IMR-90 (cell line): ENCODE results near the gene SRGAP2C. TPM values are rescaled to one million over a fixed set of nuclear protein-coding genes. Genes with fewer than 3 reads are reported as not detected.
"Not testable (repeated sequence)": the region's sequence is repeated elsewhere in the genome, so short reads cannot be mapped to it uniquely, and the experiment has no call there.

Experiments
- ATAC-seq: fragments of 200-7000 bp; cut with Tn5 transposase; 2 replicates; pipeline ENCODE4 v1.9.1; 2020; ENCODE audit warnings: low read depth, mild to moderate bottlenecking, moderate library complexity
- BruUV-seq: library from RNA; stranded (reverse); fragments of 400-500 nt; replicated peaks from 2 replicates; lab custom pipeline; 2021; lab: Mats Ljungman, UMichigan
- CTCF ChIA-PET: fragments of 300-600 bp; formaldehyde crosslinking; extraction: SDS; loops from one replicate; lab custom pipeline; 2021; ENCODE audit warnings: antibody characterized with exemption; lab: Yijun Ruan, JAX
- POLR2A ChIA-PET: fragments of 300-600 bp; sonication (Branson Sonifier 250); formaldehyde crosslinking; loops from one replicate; lab custom pipeline; 2022; ENCODE audit warnings: antibody characterized with exemption; ENCODE audit not compliant: unreplicated experiment; lab: Charles Lee
- DNase-seq: peaks from one replicate; pipeline ENCODE4 v3.0.0; 2013
- H2AFZ ChIP-seq: replicated peaks from 2 replicates; pipeline ENCODE3; 2013; ENCODE audit warnings: low read length, mild to moderate bottlenecking; ENCODE audit not compliant: poor library complexity
- H2AK5ac ChIP-seq: 2 replicates; pipeline ENCODE4 v1.6.1; 2013; ENCODE audit warnings: low read depth, low read length, inconsistent platforms
- H2AK9ac ChIP-seq: replicated peaks from 2 replicates; pipeline ENCODE3; 2013; ENCODE audit warnings: mild to moderate bottlenecking, low read depth, low read length, moderate library complexity; ENCODE audit not compliant: poor library complexity
- H2BK120ac ChIP-seq: 2 replicates; pipeline ENCODE4 v1.6.1; 2013; ENCODE audit warnings: low read depth, low read length, inconsistent platforms
- H2BK15ac ChIP-seq: 3 replicates; pipeline ENCODE4 v1.6.1; 2013; ENCODE audit warnings: low read depth, low read length, inconsistent platforms
- H2BK20ac ChIP-seq: 2 replicates; pipeline ENCODE4 v1.6.1; 2013; ENCODE audit warnings: low read depth, mild to moderate bottlenecking, inconsistent platforms, low read length, moderate library complexity
- H2BK5ac ChIP-seq: 2 replicates; pipeline ENCODE4 v1.6.1; 2013; ENCODE audit warnings: mild to moderate bottlenecking, low read depth, low read length, inconsistent platforms; ENCODE audit not compliant: poor library complexity, severe bottlenecking
- H3K14ac ChIP-seq: replicated peaks from 2 replicates; pipeline ENCODE4 v1.6.1; 2013; ENCODE audit warnings: low read depth, low read length, inconsistent platforms
- H3K18ac ChIP-seq: 2 replicates; pipeline ENCODE4 v1.6.1; 2013; ENCODE audit warnings: low read depth, low read length, control low read depth
- H3K23ac ChIP-seq: 2 replicates; pipeline ENCODE4 v1.6.1; 2013; ENCODE audit warnings: low read depth, low read length, inconsistent platforms
- H3K27ac ChIP-seq: 2 replicates; pipeline ENCODE4 v1.5.1; 2013; ENCODE audit warnings: mild to moderate bottlenecking, control low read depth, low read length; ENCODE audit not compliant: insufficient read depth
- H3K27me3 ChIP-seq: 2 replicates; pipeline ENCODE4 v1.6.1; 2013; ENCODE audit warnings: low read length; ENCODE audit not compliant: control insufficient read depth, insufficient read depth
- H3K36me3 ChIP-seq: 2 replicates; pipeline ENCODE4 v1.6.1; 2013; ENCODE audit warnings: low read length, mixed read lengths; ENCODE audit not compliant: control insufficient read depth, insufficient read depth
- H3K4ac ChIP-seq: 2 replicates; pipeline ENCODE4 v1.6.1; 2013; ENCODE audit warnings: low read depth, low read length, inconsistent platforms
- H3K4me1 ChIP-seq: 2 replicates; pipeline ENCODE4 v1.6.1; 2013; ENCODE audit warnings: low read length, mixed read lengths; ENCODE audit not compliant: control insufficient read depth, insufficient read depth
- H3K4me2 ChIP-seq: 2 replicates; pipeline ENCODE4 v1.6.1; 2013; ENCODE audit warnings: low read depth, mild to moderate bottlenecking, control low read depth, low read length, moderate library complexity
- H3K4me3 ChIP-seq: 2 replicates; pipeline ENCODE4 v1.5.1; 2013; ENCODE audit warnings: low read depth, mild to moderate bottlenecking, control low read depth, low read length, moderate library complexity; ENCODE audit not compliant: insufficient read depth
- H3K56ac ChIP-seq: 2 replicates; pipeline ENCODE4 v1.6.1; 2013; ENCODE audit warnings: low read length, inconsistent platforms; ENCODE audit not compliant: insufficient read depth; ENCODE audit errors: extremely low read depth
- H3K79me1 ChIP-seq, 2 experiments: 2 replicates each; pipeline ENCODE4 v1.6.1; 2013; ENCODE audit warnings: low read length in 2 of 2, inconsistent platforms in 1 of 2, low read depth in 1 of 2
- H3K9ac ChIP-seq: 2 replicates; pipeline ENCODE4 v1.6.1; 2013; ENCODE audit warnings: low read depth, low read length, control low read depth
- H3K9me1 ChIP-seq: 2 replicates; pipeline ENCODE4 v1.6.1; 2013; ENCODE audit warnings: low read length, inconsistent platforms; ENCODE audit not compliant: insufficient read depth
- H3K9me3 ChIP-seq: 2 replicates; pipeline ENCODE4 v1.6.1; 2013; ENCODE audit warnings: low read length; ENCODE audit not compliant: control insufficient read depth, insufficient read depth
- H4K20me1 ChIP-seq: 2 replicates; pipeline ENCODE4 v1.6.1; 2013; ENCODE audit warnings: low read length, inconsistent platforms; ENCODE audit not compliant: insufficient read depth
- H4K5ac ChIP-seq: 2 replicates; pipeline ENCODE4 v1.6.1; 2013; ENCODE audit warnings: mild to moderate bottlenecking, low read depth, low read length, control low read depth
- H4K8ac ChIP-seq, 2 experiments: 2 replicates each; pipeline ENCODE4 v1.6.1; 2013; ENCODE audit warnings: low read depth in 2 of 2, low read length in 2 of 2, control low read depth in 1 of 2, inconsistent platforms in 1 of 2
- H4K91ac ChIP-seq: 2 replicates; pipeline ENCODE4 v1.6.1; 2013; ENCODE audit warnings: low read depth, low read length, inconsistent platforms; ENCODE audit not compliant: insufficient read depth
- WGBS, 2 experiments: methylation state at CpG; one replicate each; pipeline versions ENCODE4 v1.1.5 to v1.1.7; 2013; ENCODE audit warnings: missing lambda C conversion rate in 2 of 2; ENCODE audit not compliant: insufficient read length in 1 of 2; ENCODE audit errors: extremely low coverage in 2 of 2; 5-methylcytosine and 5-hydroxymethylcytosine counted together
- dilution Hi-C: fragments of 300-500 bp; cut with HindIII; formaldehyde crosslinking; loops from one replicate; pipeline ENCODE4 v1.14.3; 2018; ENCODE audit warnings: low sequenced_read_pairs; ENCODE audit not compliant: unreplicated experiment
- in situ Hi-C: fragments of 300-500 bp; cut with MboI; formaldehyde crosslinking; loops from 3 replicates; pipeline ENCODE4 v1.14.3; 2019; ENCODE audit warnings: low sequenced_read_pairs, inconsistent platforms, mixed read lengths
- intact Hi-C: fragments of 100-400 bp; cut with micrococcal nuclease; formaldehyde crosslinking; loops from 2 replicates; pipeline ENCODE4 v1.10.0; 2022
- polyA plus RNA-seq, 3 experiments: library from polyadenylated mRNA; depleted of rRNA; stranded (reverse); fragments of >200 nt; gene quantifications; 2 replicates each; pipeline ENCODE4 v1.2.3, GENCODE V29; 2012; ENCODE audit warnings: low replicate concordance in 1 of 3
- total RNA-seq: library from RNA; depleted of rRNA; stranded (reverse); fragments of >200 nt; gene quantifications from 2 replicates; pipeline ENCODE4 v1.2.3, GENCODE V29; 2012

Gene SRGAP2C
- total and polyA plus RNA-seq, 2 of the 4 experiments (the other 2 are of a cell fraction), result 5.6 to 12.7 TPM

- H3K9me3 ChIP-seq, H2AK9ac ChIP-seq, H3K9me1 ChIP-seq, H2BK5ac ChIP-seq, H3K4me1 ChIP-seq, H2BK20ac ChIP-seq, H3K27ac ChIP-seq, in situ Hi-C loops, dilution Hi-C loops, H3K4me3 ChIP-seq, H4K8ac ChIP-seq, H3K4me2 ChIP-seq, POLR2A ChIA-PET, H2AFZ ChIP-seq, H2BK120ac ChIP-seq, H3K36me3 ChIP-seq, H2BK15ac ChIP-seq, H3K27me3 ChIP-seq, intact Hi-C loops, H3K23ac ChIP-seq, H3K79me1 ChIP-seq, H4K5ac ChIP-seq, H3K9ac ChIP-seq, H4K91ac ChIP-seq, CTCF ChIA-PET, H3K18ac ChIP-seq, BruUV-seq, H2AK5ac ChIP-seq, H4K20me1 ChIP-seq, H3K4ac ChIP-seq, DNase-seq, H3K14ac ChIP-seq, H3K56ac ChIP-seq: not testable (repeated sequence)
- WGBS, 2 experiments, result no CpG with 5 or more reads among the region's 1 CpG
- ATAC-seq, result peak; percentile 75
Observed at GRCh38 chr1:121215699-121216417, 31.1 kb downstream of the SRGAP2C start.

- H3K9me3 ChIP-seq, H3K14ac ChIP-seq, H3K9me1 ChIP-seq, in situ Hi-C loops, H3K36me3 ChIP-seq, H2AFZ ChIP-seq, dilution Hi-C loops, H4K8ac ChIP-seq, ATAC-seq, POLR2A ChIA-PET, H3K27me3 ChIP-seq, H3K23ac ChIP-seq, H2BK15ac ChIP-seq, H3K56ac ChIP-seq, H3K79me1 ChIP-seq, H4K20me1 ChIP-seq, DNase-seq, H2BK20ac ChIP-seq, H2AK5ac ChIP-seq, H3K4ac ChIP-seq, H2BK120ac ChIP-seq, H4K91ac ChIP-seq, BruUV-seq, H3K4me1 ChIP-seq, CTCF ChIA-PET, H3K4me3 ChIP-seq, H3K18ac ChIP-seq, H4K5ac ChIP-seq, H3K27ac ChIP-seq, H3K9ac ChIP-seq, H2AK9ac ChIP-seq, H3K4me2 ChIP-seq, H2BK5ac ChIP-seq, intact Hi-C loops: not testable (repeated sequence)
- no CpG with 5 or more reads among the region's 1 CpG for WGBS, 2 experiments
Observed at GRCh38 chr1:121216676-121217075, 31.9 kb downstream of the SRGAP2C start.
